ENCODE measurements around the gene CELSR2. TPM values are rescaled to one million over a fixed set of nuclear protein-coding genes. Genes with fewer than 3 reads are reported as not detected.
"Not testable (repeated sequence)": the region's sequence is repeated elsewhere in the genome, so short reads cannot be mapped to it uniquely, and the experiment has no call there.

Gene CELSR2
- total RNA-seq, 2 donors from 2014 or later: 0.77 to 1.3 TPM

DNA sequence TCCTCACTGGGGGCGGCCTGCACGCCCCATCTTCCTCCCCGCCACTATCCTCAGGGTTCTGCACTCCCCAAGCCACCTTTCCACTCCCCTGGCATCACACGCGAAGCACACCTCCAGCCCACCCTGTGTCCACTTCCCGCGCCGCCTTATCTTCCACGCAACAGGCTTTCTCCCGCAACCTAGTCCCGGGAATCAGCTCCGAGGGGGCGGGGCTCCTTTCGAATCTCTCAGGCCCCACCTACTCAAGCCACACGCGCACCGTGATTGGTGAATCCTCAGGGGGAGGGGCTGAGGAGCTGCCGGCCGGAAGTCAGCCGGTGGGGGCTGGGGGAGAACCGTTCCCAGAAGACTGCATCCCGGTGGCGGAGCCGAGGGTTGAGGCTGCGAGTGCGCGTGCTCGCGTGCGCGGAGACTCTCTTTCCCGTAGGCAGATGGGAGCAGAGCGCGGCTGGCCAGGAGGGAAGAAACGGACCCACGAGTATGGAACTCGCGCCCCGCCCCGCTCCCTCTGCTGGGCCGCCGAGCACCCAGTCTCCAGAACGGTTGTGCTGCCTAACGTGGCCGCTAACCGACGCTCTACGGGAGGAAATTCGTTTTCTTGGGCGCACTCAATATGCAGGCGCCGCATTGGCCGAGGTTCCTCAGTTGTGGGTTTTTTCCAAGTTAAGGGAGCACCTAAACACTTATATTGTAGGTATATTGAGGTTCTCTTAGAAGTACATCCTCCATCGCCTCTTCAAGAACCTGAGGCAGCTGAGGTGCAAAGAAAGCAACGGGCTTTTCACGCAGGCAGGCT lies 33.8 kb downstream of the CELSR2 start, which contains the start of gene PSRC1:
PSRC1 (minus strand) TSS at position 194 of the 796 bp plus-strand sequence.
- H3K4me3 Mint-ChIP-seq: peak within 1 kb of the TSS; percentile 87
- H3K36me3 Mint-ChIP-seq (ENCODE audit: low read depth): no peaks in the 10 kb centered on the region
- no peaks in the 10 kb centered on the region for H3K27me3 Mint-ChIP-seq
- no peaks in the 10 kb centered on the region for H3K9me3 Mint-ChIP-seq
- peak; percentile 98 for ATAC-seq (replicated peaks)
- peaks cover 5% of the 10 kb centered on the region for H3K4me1 Mint-ChIP-seq
- H3K27ac Mint-ChIP-seq: peak within 1 kb of the TSS; percentile 75

- Mint-ChIP-seq H3K4me1 (peaks cover 5% of the 10 kb centered on the region), H3K9me3 (no peaks in the 10 kb centered on the region), H3K4me3 (peak overlapping the region; percentile 87), H3K36me3 (ENCODE audit: low read depth) (no peaks in the 10 kb centered on the region), H3K27me3 (no peaks in the 10 kb centered on the region), H3K27ac (peak overlapping the region; percentile 75)
- ATAC-seq (replicated peaks): peak; percentile 36
Measured at GRCh38 chr1:109283748-109284600, 34.6 kb downstream of the CELSR2 start.

DNA sequence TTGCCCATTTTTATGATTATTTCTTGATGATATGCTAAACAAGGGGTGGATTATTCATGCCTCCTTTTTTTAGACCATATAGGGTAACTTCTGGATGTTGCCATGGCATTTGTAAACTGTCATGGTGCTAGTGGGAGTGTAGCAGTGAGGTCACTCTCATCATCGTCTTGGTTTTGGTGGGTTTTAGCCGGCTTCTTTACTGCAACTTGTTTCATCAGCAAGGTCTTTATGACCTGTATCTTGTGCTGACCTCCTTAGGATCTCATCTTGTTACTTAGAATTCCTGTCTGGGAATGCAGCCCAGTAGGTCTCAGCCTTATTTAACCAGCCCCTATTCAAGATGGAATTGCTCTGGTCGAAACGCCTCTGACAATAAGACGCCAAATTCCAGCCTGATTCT lies 37.4 kb downstream of the CELSR2 start:
- H3K27me3 Mint-ChIP-seq; H3K4me1 Mint-ChIP-seq; H3K4me3 Mint-ChIP-seq; H3K9me3 Mint-ChIP-seq; H3K36me3 Mint-ChIP-seq (ENCODE audit: low read depth); H3K27ac Mint-ChIP-seq; ATAC-seq (replicated peaks): not testable (repeated sequence)

DNA sequence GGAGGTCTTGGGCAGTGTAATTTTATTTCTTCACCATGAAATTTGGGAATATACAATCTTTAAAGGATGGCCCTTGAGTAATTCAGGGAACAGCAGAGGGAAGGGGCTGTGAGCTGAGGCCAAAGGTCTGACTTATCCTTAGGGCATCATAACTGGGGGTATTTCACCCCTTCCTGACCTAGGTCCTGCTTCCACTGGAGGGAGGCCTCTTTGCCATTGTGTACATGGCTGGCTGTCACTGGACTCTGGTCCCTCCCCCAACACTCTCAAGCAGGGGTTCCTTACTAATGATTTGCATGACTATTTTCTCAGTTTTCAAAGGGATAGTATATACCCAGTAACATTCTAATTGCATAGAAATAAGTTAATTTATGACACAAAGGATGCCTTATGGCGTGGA lies 40.8 kb downstream of the CELSR2 start:
- H3K4me1 Mint-ChIP-seq: no peaks in the 10 kb centered on the region
- H3K9me3 Mint-ChIP-seq: no peaks in the 10 kb centered on the region
- H3K27ac Mint-ChIP-seq: no peak overlapping the region
- no peak overlapping the region for H3K4me3 Mint-ChIP-seq
- peaks cover 6% of the 10 kb centered on the region for H3K27me3 Mint-ChIP-seq
- H3K36me3 Mint-ChIP-seq (ENCODE audit: low read depth): no peaks in the 10 kb centered on the region
- ATAC-seq (replicated peaks): no peak

DNA sequence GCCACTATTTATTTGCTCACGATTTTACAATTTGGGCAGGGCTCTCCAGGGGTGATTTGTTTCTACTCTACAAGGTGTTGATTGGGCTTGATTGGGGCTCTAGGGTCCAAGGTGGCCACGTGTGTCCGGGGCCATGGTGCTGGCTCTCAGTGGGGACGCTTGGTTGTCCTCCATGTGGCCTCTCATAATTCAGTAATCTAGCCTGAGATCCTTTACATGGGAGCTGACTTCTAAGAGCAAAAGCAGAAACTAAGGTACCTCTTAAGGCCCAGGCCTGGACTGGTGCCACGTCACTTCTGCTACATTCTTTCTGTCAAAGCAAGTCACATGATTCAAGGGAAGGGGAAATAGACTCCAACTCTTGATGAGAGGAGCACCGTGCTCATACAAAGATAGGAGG lies 41.7 kb downstream of the CELSR2 start:
- Mint-ChIP-seq H3K27ac (no peak overlapping the region), H3K36me3 (ENCODE audit: low read depth) (no peaks in the 10 kb centered on the region), H3K4me3 (no peak overlapping the region), H3K27me3 (peaks cover 6% of the 10 kb centered on the region), H3K4me1 (no peaks in the 10 kb centered on the region), H3K9me3 (no peaks in the 10 kb centered on the region)
- no peak for ATAC-seq (replicated peaks)

- Mint-ChIP-seq H3K4me1 (no peaks in the 10 kb centered on the region), H3K4me3 (no peak overlapping the region), H3K27me3 (peaks cover 6% of the 10 kb centered on the region), H3K27ac (no peak overlapping the region), H3K9me3 (no peaks in the 10 kb centered on the region), H3K36me3 (ENCODE audit: low read depth) (no peaks in the 10 kb centered on the region)
- no peak for ATAC-seq (replicated peaks)
Measured at GRCh38 chr1:109292364-109292763, 43.0 kb downstream of the CELSR2 start.

- Mint-ChIP-seq H3K4me3 (no peak overlapping the region), H3K9me3 (no peaks in the 10 kb centered on the region), H3K4me1 (no peaks in the 10 kb centered on the region), H3K27ac (no peak overlapping the region), H3K36me3 (ENCODE audit: low read depth) (no peaks in the 10 kb centered on the region), H3K27me3 (peaks cover 6% of the 10 kb centered on the region)
- ATAC-seq (replicated peaks): no peak
Measured at GRCh38 chr1:109293026-109293425, 43.7 kb downstream of the CELSR2 start.

DNA sequence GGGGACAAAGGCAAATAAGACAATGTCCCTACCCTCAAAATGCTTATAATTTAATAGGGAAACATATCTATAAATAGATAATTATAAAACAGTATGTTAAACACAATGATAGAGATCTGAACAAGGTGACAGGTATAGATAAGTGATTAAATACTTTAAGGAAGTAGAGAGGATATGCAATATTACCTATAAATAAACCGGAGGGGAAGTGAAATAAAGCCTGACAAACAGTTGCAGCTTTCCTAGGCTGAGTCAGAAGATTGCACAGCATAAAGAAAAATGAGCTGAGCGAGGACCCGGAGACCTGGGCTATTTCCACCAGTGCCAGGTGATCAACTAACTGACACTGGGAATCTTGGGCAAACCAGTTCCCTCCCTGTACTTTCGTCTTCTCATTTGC lies 45.1 kb downstream of the CELSR2 start:
- H3K36me3 Mint-ChIP-seq (ENCODE audit: low read depth): no peaks in the 10 kb centered on the region
- peaks cover 3% of the 10 kb centered on the region for H3K4me1 Mint-ChIP-seq
- H3K27ac Mint-ChIP-seq: no peak overlapping the region
- no peaks in the 10 kb centered on the region for H3K9me3 Mint-ChIP-seq
- no peak for ATAC-seq (replicated peaks)
- peaks cover 12% of the 10 kb centered on the region for H3K27me3 Mint-ChIP-seq
- no peak overlapping the region for H3K4me3 Mint-ChIP-seq

GRCh38 chr1:109295712-109296415 lies 46.5 kb downstream of the CELSR2 start:
- H3K4me1 Mint-ChIP-seq: peaks cover 3% of the 10 kb centered on the region
- H3K27me3 Mint-ChIP-seq: peaks cover 15% of the 10 kb centered on the region
- H3K27ac Mint-ChIP-seq: no peak overlapping the region
- no peaks in the 10 kb centered on the region for H3K36me3 Mint-ChIP-seq (ENCODE audit: low read depth)
- ATAC-seq (replicated peaks): no peak
- no peak overlapping the region for H3K4me3 Mint-ChIP-seq
- no peaks in the 10 kb centered on the region for H3K9me3 Mint-ChIP-seq

GRCh38 chr1:109296782-109297181 lies 47.4 kb downstream of the CELSR2 start:
- no peaks in the 10 kb centered on the region for H3K9me3 Mint-ChIP-seq
- H3K27me3 Mint-ChIP-seq: peaks cover 15% of the 10 kb centered on the region
- peaks cover 3% of the 10 kb centered on the region for H3K4me1 Mint-ChIP-seq
- H3K36me3 Mint-ChIP-seq (ENCODE audit: low read depth): no peaks in the 10 kb centered on the region
- ATAC-seq (replicated peaks): no peak
- no peak overlapping the region for H3K27ac Mint-ChIP-seq
- H3K4me3 Mint-ChIP-seq: no peak overlapping the region

DNA sequence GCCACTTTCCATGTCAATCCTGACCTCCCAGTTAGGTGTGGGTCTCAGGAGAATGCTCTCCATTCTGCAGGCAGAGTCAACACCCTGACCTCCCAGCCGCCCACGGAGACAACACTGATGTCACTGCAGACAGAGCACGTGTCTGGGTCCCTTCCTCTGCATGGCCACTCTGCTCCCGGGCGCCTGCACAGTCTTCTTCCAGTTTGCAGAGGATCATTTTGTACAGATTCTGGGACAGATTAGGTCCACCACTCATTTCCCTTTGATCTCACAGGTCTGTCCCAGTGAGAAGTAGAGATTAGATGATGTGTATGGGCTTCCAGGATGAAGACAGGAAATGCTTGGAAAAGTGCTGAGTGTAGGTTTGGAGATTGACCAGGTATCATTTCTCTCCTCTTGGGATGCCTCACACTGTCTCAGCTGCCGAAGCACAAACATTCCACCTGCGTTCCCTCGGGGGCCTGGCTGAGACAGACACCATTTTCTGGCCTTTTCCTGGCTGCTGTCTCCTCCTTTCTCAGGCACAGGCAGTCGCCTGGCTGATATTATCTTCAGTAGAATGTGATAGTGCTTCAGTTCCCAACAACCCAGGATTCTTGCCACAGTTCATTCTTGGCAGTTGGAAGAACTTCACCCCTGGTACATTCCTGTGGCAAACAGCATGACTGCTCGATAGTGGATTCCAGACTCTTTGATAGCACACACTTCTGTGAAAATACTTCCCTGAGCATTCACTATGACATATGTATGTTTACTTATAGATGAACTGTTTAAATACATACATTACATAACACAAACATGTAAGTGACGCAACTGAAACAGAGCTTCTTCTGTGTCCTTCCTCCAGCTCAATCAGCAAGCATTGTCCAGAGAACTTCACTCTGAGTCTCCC lies 49.6 kb downstream of the CELSR2 start:
- Mint-ChIP-seq H3K27me3 (peaks cover 12% of the 10 kb centered on the region), H3K4me3 (no peak overlapping the region), H3K9me3 (no peaks in the 10 kb centered on the region), H3K27ac (peak overlapping the region; percentile 16), H3K4me1 (peaks cover 3% of the 10 kb centered on the region), H3K36me3 (ENCODE audit: low read depth) (no peaks in the 10 kb centered on the region)
- ATAC-seq (replicated peaks): peak; percentile 76

GRCh38 chr1:109299558-109300343 lies 50.4 kb downstream of the CELSR2 start:
- no peak for ATAC-seq (replicated peaks)
- no peaks in the 10 kb centered on the region for H3K36me3 Mint-ChIP-seq (ENCODE audit: low read depth)
- peak overlapping the region; percentile 16 for H3K27ac Mint-ChIP-seq
- H3K27me3 Mint-ChIP-seq: peaks cover 11% of the 10 kb centered on the region
- H3K9me3 Mint-ChIP-seq: no peaks in the 10 kb centered on the region
- H3K4me3 Mint-ChIP-seq: no peak overlapping the region
- peaks cover 3% of the 10 kb centered on the region for H3K4me1 Mint-ChIP-seq

DNA sequence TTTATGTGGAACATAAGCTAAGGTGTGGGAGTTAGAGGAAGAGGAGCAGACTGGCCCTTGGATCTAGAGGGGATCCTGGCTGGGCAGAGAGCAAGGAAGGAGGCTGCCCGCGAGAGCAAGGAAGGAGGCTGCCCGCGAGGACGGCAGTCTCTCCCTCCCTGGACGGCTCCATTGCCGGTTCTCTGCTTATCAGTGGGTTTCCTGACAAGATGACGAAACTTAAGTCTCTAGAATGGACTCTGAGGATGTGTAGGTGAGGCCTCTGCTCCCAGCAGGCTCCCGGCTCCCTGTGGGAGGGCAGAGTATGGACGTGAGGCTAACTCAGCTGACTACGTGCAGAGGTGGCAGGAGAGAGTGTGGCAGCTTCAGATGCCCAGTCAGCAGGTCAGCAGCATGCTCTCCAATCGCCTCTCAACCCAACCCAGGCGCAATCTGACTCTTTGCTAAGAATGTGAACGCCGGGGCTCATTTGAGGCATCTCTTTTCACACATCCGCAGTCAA lies 51.4 kb downstream of the CELSR2 start:
- ATAC-seq (replicated peaks): no peak
- H3K9me3 Mint-ChIP-seq: no peaks in the 10 kb centered on the region
- H3K27me3 Mint-ChIP-seq: peaks cover 9% of the 10 kb centered on the region
- no peak overlapping the region for H3K4me3 Mint-ChIP-seq
- peaks cover 3% of the 10 kb centered on the region for H3K4me1 Mint-ChIP-seq
- no peaks in the 10 kb centered on the region for H3K36me3 Mint-ChIP-seq (ENCODE audit: low read depth)
- H3K27ac Mint-ChIP-seq: no peak overlapping the region
